Amygdala (tissue), 56 donors: ENCODE data around the gene SCMH1.

Experiments used
- DNase-seq, 56 donors: peaks; one replicate each; lab custom pipeline; 2025; lab: John Stamatoyannopoulos, UW

The SCMH1 gene

GRCh38 chr1:41241749-41242341 lies at the start of gene SCMH1:
TSS of gene SCMH1 (minus strand) at chr1:41242306. CDS start at chr1:41186133, 56,173 bp downstream.
- peak in 23 of 56 donors; percentile 10 to 55 (median 32) for DNase-seq

- no peak for DNase-seq
Measured at GRCh38 chr1:41291195-41291594, 49.1 kb upstream of the SCMH1 start.

GRCh38 chr1:41289196-41289595 lies 47.1 kb upstream of the SCMH1 start:
- no peak for DNase-seq

GRCh38 chr1:41286992-41287391 lies 44.9 kb upstream of the SCMH1 start:
- DNase-seq: no peak

GRCh38 chr1:41286486-41286885 lies 44.4 kb upstream of the SCMH1 start:
- DNase-seq: peak in 2 of 56 donors; percentile 10

- DNase-seq: no peak
Measured at GRCh38 chr1:41285818-41286217, 43.7 kb upstream of the SCMH1 start.

GRCh38 chr1:41284121-41284520 lies 42.0 kb upstream of the SCMH1 start:
- no peak for DNase-seq

- DNase-seq: peak in 14 of 56 donors; percentile 1 to 46 (median 11)
Measured at GRCh38 chr1:41282679-41283317, 40.7 kb upstream of the SCMH1 start.

GRCh38 chr1:41281334-41281733 lies 39.2 kb upstream of the SCMH1 start:
- no peak for DNase-seq

GRCh38 chr1:41280202-41281032 lies 38.3 kb upstream of the SCMH1 start:
- peak in 1 of 56 donors; percentile 7 for DNase-seq

- DNase-seq: no peak
Measured at GRCh38 chr1:41278076-41278475, 36.0 kb upstream of the SCMH1 start.

GRCh38 chr1:41277371-41277975 lies 35.4 kb upstream of the SCMH1 start:
- DNase-seq: no peak

GRCh38 chr1:41275831-41276230 lies 33.7 kb upstream of the SCMH1 start:
- DNase-seq: no peak

GRCh38 chr1:41274752-41275545 lies 32.8 kb upstream of the SCMH1 start:
- DNase-seq: no peak

GRCh38 chr1:41272601-41273000 lies 30.5 kb upstream of the SCMH1 start:
- DNase-seq: no peak

- peak in 51 of 56 donors; percentile 14 to 82 (median 49) for DNase-seq
Measured at GRCh38 chr1:41268154-41268770, 26.2 kb upstream of the SCMH1 start.

GRCh38 chr1:41261926-41262618 lies 20.0 kb upstream of the SCMH1 start:
- no peak for DNase-seq

- no peak for DNase-seq
Measured at GRCh38 chr1:41260768-41261167, 18.7 kb upstream of the SCMH1 start.

- no peak for DNase-seq
Measured at GRCh38 chr1:41259221-41259620, 17.1 kb upstream of the SCMH1 start.
